ENCODE measurements around the gene NSUN2. TPM values are rescaled to one million over a fixed set of nuclear protein-coding genes. Genes with fewer than 3 reads are reported as not detected.

The NSUN2 gene
- total RNA-seq, 4 donors from 2014 or later = 27.5 to 134 (median 55.8) TPM

- no peak for DNase-seq
- Histone ChIP-seq H3K27me3 (no peaks in the 10 kb centered on the region), H3K4me1 (no peaks in the 10 kb centered on the region), H3K27ac (no peak overlapping the region), H3K4me3 (no peak overlapping the region), H3K9me3 (no peaks in the 10 kb centered on the region), H3K36me3 (no peaks in the 10 kb centered on the region)
- no peak for TF ChIP-seq CTCF (IDR thresholded peaks at IDR 0.05)
- no peak for TF ChIP-seq POLR2A (IDR thresholded peaks at IDR 0.05)
Observed at GRCh38 chr5:6553972-6554371, 78.9 kb downstream of the NSUN2 start.

- no peaks in the 10 kb centered on the region for H3K9me3 ChIP-seq
Observed at GRCh38 chr5:6552612-6553011, 80.2 kb downstream of the NSUN2 start.

GRCh38 chr5:6551955-6552313, 80.9 kb downstream of the NSUN2 start:
- Histone ChIP-seq H3K36me3 (no peaks in the 10 kb centered on the region), H3K4me3 (no peak overlapping the region), H3K27ac (no peak overlapping the region), H3K27me3 (no peaks in the 10 kb centered on the region), H3K9me3 (no peaks in the 10 kb centered on the region), H3K4me1 (no peaks in the 10 kb centered on the region)
- no peak for DNase-seq
- no peak for TF ChIP-seq POLR2A (IDR thresholded peaks at IDR 0.05)

More at GRCh38 chr5:6552612-6553011, 80.2 kb downstream of the NSUN2 start:
- Histone ChIP-seq H3K4me1 (no peaks in the 10 kb centered on the region), H3K4me3 (no peak overlapping the region), H3K27me3 (no peaks in the 10 kb centered on the region), H3K27ac (no peak overlapping the region), H3K36me3 (no peaks in the 10 kb centered on the region)
- TF ChIP-seq CTCF (IDR thresholded peaks at IDR 0.05) (no peak), POLR2A (IDR thresholded peaks at IDR 0.05) (no peak)
- no peak for DNase-seq

- Histone ChIP-seq H3K27me3 (no peaks in the 10 kb centered on the region), H3K36me3 (no peaks in the 10 kb centered on the region), H3K4me1 (no peaks in the 10 kb centered on the region), H3K27ac (no peak overlapping the region), H3K4me3 (no peak overlapping the region), H3K9me3 (no peaks in the 10 kb centered on the region)
- TF ChIP-seq POLR2A (IDR thresholded peaks at IDR 0.05) (no peak), CTCF (IDR thresholded peaks at IDR 0.05) (no peak)
- DNase-seq = no peak
Observed at GRCh38 chr5:6551287-6551954, 81.4 kb downstream of the NSUN2 start.

- Histone ChIP-seq H3K4me1 (no peaks in the 10 kb centered on the region), H3K4me3 (no peak overlapping the region), H3K27ac (no peak overlapping the region), H3K9me3 (no peaks in the 10 kb centered on the region), H3K27me3 (no peaks in the 10 kb centered on the region), H3K36me3 (no peaks in the 10 kb centered on the region)
- TF ChIP-seq POLR2A (IDR thresholded peaks at IDR 0.05) (no peak), CTCF (IDR thresholded peaks at IDR 0.05) (no peak)
- no peak for DNase-seq
Observed at GRCh38 chr5:6550628-6551027, 82.2 kb downstream of the NSUN2 start.

Other genes with a start within 250 kb of the NSUN2 start
- 1 to 10 TPM in 2 of 4 donors, not detected in 2; 1.0 to 3.3 TPM for gene UBE2QL1, start 184.2 kb downstream of the NSUN2 start, total RNA-seq
- 10 to 100 TPM in 3 of 4 donors, 1 to 10 TPM in 1; 5.8 to 16.9 (median 13.1) TPM for gene SRD5A1, start 396 bp upstream of the NSUN2 start, total RNA-seq
- gene TENT4A, start 80.4 kb upstream of the NSUN2 start, total RNA-seq = 10 to 100 TPM; 28.0 to 71.8 (median 44.5) TPM